Measurements from ENCODE around the gene PTPRN2.
"Not testable (repeated sequence)": the region's sequence is repeated elsewhere in the genome, so short reads cannot be mapped to it uniquely, and the experiment has no call there.

PTPRN2 gene

DNA sequence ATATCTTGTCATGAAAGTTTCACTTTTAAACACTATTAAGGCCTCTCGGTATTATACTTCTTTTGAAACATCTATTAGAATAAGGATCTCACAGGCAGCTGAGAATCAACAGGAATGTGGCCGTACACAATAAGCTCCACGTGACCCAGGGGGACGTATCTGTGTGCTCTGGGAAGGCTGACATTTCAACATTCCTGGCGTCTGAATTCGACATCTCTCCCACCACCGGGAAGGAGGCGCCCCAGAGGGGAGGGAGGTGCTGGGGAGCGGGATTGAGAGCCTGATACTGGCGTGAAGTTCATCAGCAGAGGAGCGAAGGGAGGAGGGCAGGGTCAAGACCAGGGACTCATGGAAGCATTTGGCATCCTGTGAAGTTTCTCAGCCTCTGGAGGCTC is 849.6 kb downstream of the PTPRN2 start:
- no peak for DNase-seq (ENCODE audit: low read depth in 2 of 2)

GRCh38 chr7:157737151-157738065 is 850.2 kb downstream of the PTPRN2 start:
- no peak for DNase-seq (ENCODE audit: low read depth in 2 of 2)

DNA sequence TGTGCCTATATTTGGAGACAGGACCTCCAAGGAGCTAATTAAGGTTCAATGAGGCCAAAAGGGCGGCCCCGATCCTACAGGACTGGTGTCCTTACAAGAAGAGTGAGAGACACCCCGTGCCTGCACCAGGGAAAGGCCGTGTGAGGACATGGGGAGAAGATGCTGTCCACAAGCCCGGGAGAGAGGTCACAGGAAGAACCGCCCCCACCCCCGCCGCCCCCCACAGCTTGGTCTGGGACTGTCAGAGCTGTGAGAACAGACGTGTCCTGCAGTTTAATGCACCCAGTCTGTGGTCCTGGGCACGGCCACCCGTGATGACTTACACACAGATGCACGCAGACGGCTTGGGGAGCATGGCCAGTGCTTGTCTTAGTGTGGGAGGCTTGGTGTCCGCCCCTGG is 851.3 kb downstream of the PTPRN2 start:
- no peak for DNase-seq (ENCODE audit: low read depth in 2 of 2)

GRCh38 chr7:157735826-157736225 is 851.8 kb downstream of the PTPRN2 start:
- DNase-seq (ENCODE audit: low read depth in 2 of 2), result no peak

DNA sequence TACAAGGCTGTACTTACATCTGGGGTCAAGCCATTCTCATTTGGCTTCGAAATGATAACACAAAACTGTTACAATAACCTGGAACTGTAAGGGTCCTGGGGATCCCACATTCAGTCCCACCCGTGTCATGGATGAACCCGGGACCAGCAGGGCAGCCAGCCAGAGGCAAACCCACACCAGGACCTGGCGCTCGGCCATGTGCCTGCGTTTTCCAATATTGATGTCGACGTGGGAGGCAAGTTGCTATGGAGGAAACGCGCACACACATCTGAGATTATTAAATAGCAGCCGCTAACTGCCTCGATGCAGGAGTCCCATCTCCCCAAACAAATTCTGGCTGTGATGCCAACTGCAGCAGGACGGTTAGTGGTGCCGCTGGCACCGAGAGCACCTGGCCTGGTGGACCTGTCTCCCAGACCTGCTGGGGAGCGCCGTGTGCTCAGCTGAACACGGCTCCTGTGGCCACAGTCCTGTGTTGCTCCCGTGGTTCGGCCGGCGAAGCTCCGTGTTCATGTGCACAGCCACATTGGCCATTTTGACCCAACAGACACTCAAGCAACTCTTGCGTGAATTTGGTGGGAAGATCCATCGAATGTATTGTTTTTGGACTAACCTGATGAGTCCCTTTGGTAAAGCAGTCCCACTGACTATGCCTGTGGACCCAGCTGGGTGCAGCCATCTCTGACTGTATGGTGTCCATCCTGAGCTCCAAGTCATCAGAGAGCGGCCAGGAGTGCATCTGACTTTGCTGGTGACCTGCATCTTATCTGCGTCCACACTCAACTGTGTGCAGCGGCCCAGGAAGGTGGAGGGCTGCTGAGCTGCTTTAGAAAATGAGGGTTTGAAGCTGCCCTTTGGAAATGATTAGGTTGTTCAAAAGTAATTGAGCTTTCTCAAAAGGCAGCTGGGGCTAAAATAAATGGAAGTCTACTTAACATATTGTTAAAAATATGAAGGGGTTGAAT is 852.7 kb downstream of the PTPRN2 start:
- DNase-seq (ENCODE audit: low read depth in 2 of 2), result no peak

DNA sequence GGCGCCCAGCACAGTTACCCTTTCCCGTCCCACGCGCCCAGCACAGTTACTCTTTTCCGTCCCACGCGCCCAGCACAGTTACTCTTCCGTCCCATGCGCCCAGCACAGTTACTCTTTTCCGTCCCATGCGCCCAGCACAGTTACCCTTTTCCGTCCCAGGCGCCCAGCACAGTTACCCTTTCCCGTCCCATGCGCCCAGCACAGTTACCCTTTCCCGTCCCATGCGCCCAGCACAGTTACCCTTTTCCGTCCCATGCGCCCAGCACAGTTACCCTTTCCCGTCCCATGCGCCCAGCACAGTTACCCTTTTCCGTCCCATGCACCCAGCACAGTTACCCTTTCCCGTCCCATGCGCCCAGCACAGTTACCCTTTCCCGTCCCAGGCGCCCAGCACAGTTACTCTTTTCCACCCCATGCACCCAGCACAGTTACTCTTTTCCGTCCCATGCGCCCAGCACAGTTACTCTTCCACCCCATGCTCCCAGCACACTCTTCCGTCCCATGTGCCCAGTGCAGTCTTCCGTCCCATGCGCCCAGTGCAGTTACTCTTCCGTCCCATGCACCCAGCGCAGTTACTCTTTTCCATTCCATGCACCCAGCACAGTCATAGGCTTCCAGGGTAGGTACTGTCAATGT is 853.7 kb downstream of the PTPRN2 start:
- DNase-seq (ENCODE audit: low read depth in 2 of 2), result not testable (repeated sequence)

- no peak for DNase-seq (ENCODE audit: low read depth in 2 of 2)
Observed at GRCh38 chr7:157731126-157731525, 856.5 kb downstream of the PTPRN2 start.

GRCh38 chr7:157730614-157731013 is 857.0 kb downstream of the PTPRN2 start:
- DNase-seq (ENCODE audit: low read depth in 2 of 2), result no peak

DNA sequence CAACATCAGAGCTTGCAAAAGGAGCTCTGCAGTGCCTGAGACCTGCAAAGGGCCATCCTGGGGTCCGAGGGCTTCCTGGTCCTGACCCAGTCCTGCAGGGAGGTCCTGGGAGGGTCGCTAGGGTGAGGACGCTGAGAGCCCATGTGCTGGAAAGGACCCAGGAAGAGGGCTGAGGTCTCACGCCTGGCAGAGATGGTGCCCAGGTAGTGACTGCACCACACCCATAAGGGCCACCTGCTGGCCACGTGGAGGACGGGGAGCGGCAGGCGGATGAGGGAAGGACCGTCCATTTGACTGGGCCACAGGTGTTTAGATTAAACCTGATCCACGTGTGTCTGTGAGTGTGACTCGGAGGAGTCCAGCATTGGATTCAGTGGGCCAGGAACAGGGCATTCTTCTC is 858.1 kb downstream of the PTPRN2 start:
- DNase-seq (ENCODE audit: low read depth in 2 of 2), result no peak

DNA sequence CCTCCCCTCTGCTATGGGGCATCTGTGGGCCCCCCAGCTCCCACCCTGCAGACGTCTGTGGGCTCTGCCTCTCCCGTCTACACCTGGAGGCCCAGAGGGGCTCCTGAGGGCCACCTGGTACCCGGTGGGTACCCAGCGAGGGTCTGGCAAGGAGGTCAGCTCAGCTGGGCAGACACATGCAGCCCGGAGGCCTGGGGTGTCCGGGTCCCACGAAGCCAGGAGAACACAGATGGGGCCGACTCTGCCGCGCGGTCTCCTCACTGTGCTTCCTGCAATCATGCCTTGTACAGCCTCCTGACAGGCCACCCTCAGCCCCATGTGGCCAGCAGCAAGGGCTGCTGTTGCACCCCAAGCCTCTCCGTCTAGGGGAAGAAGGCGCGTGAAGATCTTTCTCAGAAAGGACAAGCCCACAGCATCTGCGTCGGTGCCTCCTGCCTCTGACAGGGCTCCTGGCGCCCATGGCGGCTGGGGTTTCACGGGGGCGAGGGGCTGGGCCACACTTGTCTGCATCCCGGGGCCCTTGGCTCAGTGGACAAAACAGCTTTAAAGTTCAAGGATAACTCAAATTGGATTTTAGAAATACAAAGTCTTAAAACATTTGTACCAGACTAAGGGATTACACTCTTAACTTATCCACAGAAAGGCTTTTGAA is 859.5 kb downstream of the PTPRN2 start:
- no peak for DNase-seq (ENCODE audit: low read depth in 2 of 2)

GRCh38 chr7:157726764-157727163 is 860.9 kb downstream of the PTPRN2 start:
- DNase-seq (ENCODE audit: low read depth in 2 of 2), result no peak

DNA sequence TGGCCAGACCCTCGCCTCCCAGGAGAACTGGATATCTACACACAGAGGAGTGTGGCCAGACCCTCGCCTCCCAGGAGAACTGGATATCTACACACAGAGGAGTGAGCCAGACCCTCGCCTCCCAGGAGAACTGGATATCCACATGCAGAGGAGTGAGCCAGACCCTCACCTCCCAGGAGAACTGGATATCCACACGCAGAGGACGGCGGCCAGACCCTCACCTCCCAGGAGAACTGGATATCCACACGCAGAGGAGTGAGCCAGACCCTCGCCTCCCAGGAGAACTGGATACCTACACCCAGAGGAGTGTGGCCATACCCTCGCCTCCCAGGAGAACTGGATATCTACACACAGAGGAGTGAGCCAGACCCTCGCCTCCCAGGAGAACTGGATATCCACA is 862.3 kb downstream of the PTPRN2 start:
- not testable (repeated sequence) for DNase-seq (ENCODE audit: low read depth in 2 of 2)

GRCh38 chr7:157723205-157723604 is 864.4 kb downstream of the PTPRN2 start:
- DNase-seq (ENCODE audit: low read depth in 2 of 2), result no peak

GRCh38 chr7:157722137-157723060 is 865.2 kb downstream of the PTPRN2 start:
- DNase-seq (ENCODE audit: low read depth in 2 of 2), result no peak

DNA sequence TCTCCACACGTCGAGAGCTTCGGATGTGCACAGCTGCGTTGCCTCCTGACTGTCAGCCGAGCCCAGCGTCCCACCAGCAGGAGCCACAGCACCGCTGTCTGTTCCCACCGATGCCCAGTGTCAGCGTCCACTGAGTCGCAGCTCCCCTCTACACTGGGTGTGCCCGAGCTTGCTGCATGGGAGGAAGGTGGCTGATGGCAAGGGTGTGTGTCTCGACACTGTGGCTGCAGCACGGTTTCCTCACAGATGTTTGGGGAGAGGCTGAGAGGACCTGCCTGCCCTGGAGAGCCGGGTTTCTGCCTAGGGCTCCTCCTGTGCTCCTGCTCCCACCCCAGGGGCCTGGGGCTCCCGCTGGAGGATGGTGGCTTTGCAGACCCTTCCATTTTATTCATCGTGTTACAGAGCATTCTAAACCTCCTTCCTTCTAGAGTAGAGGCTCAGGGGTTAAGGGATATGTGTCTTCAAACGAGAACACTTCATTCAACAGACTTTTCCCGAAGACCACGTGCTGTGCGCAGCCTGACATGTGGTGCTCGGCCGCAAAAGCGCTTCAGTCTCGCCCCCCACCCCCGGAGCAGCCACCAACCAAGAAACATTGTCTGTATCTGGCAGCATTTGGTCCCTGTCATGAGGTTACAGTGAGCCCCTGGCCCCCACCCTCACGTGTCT is 866.0 kb downstream of the PTPRN2 start:
- no peak for DNase-seq (ENCODE audit: low read depth in 2 of 2)

DNA sequence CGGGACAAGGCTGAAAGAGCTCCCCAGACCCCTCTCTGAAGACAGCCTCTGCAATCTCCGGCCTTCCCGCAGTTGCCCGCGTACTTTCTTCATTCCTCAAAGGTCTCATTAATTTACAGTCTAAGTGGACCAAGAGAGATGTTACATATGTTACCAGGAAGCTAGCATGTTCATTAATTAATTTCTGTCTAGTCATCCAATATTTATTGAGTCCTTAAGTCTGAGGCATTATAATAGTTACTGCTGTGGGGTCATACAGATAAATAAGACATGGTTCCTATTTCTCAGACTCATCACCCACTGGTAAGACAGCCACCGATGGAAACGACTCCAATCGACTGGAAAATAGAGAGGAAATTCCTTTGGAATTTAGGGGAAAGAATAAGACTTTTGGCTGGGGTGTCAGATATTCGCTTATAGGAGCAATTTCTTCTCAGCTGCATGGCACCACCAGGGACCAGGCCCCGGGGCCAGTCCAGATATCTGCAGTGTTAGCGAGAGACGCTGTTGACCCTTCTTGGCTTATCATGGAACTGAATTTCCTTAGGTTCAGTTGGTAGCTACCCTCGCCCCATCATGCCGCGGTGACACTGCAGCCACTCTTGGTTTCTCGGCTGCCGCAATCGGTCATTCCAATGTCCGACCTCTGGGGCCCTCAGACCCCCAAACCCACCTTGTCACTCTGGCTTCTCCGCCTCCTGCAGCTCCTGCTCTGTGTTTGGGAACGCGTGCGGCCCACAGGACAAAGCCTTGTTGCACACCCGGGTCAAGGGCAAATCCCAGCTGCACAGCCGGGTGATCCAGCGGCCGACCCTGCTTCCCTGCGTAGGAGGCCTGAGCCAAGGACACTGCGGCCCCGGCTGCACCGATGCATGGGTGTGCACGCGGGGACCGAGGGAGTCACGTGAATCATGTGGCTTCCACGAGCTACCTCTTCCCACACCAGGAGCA is 867.6 kb downstream of the PTPRN2 start:
- DNase-seq (ENCODE audit: low read depth in 2 of 2), result no peak

GRCh38 chr7:157719008-157719682 is 868.5 kb downstream of the PTPRN2 start:
- DNase-seq (ENCODE audit: low read depth in 2 of 2), result no peak

Measured in stimulated activated CD8-positive, alpha-beta memory T cell treated with anti-CD3 and anti-CD28 coated beads, Interleukin-7, amount 100 ng/mL, for 1 hour (primary cell).